Mucosa of descending colon (tissue), 3 donors: Measurements from ENCODE around the gene TMEM170B. TPM values are rescaled to one million over a fixed set of nuclear protein-coding genes. Genes with fewer than 3 reads are reported as not detected.

Experiments used
- ATAC-seq: fragments of 200-7000 bp; cut with Tn5 transposase; one replicate; pipeline ENCODE4 v1.9.1; 2020; ENCODE audit warnings: mild to moderate bottlenecking, moderate library complexity
- DNase-seq, 3 donors: peaks; one replicate each; pipeline ENCODE4 v3.0.0-alpha.2; 2020
- H3K36me3 ChIP-seq: fragments of 200-600 bp; one replicate; pipeline ENCODE4 v1.8.0; 2021; ENCODE audit warnings: low read depth, mild to moderate bottlenecking
- H3K4me1 ChIP-seq: fragments of 200-600 bp; one replicate; pipeline ENCODE4 v1.8.0; 2021; ENCODE audit warnings: low read depth, mild to moderate bottlenecking
- H3K4me3 ChIP-seq: fragments of 200-600 bp; one replicate; pipeline ENCODE4 v1.8.0; 2021; ENCODE audit warnings: mild to moderate bottlenecking
- H3K9me3 ChIP-seq: fragments of 200-600 bp; one replicate; pipeline ENCODE4 v1.8.0; 2021; ENCODE audit warnings: mild to moderate bottlenecking
- CTCF ChIP-seq: fragments of 200-600 bp; IDR thresholded peaks from one replicate; pipeline ENCODE4 v1.8.0; 2022; ENCODE audit warnings: antibody characterized with exemption, mild to moderate bottlenecking
- intact Hi-C, 2 donors: fragments of 100-400 bp; cut with DNase I in 1 of 2; cut with micrococcal nuclease in 1 of 2; formaldehyde crosslinking; loops; one replicate each; pipeline versions ENCODE4 v1.11.0 to v1.11.1; 2022; cut with DNase I, micrococcal nuclease
- total RNA-seq, 3 donors: library from RNA; stranded (reverse); fragmentation: NEBNext Ultra II Directional in 2 of 3; extraction: Animal tissue kit (Norgen Biotek cat#: 25700) in 2 of 3; gene quantifications; one replicate each; pipeline versions ENCODE4 v1.2.1 to v1.2.4, GENCODE V29; 2021 to 2023
- donor health status: DM: no; HTN: no; CAD: no; lungs with moderate emphysema.
- donor health status: DM: no; HTN: no; CAD: no.
- donor health status: DM: no; HTN: yes; CAD: no.

The TMEM170B gene
- total RNA-seq, 3 donors from 2014 or later, result 0.98 to 9.0 (median 2.0) TPM

DNA sequence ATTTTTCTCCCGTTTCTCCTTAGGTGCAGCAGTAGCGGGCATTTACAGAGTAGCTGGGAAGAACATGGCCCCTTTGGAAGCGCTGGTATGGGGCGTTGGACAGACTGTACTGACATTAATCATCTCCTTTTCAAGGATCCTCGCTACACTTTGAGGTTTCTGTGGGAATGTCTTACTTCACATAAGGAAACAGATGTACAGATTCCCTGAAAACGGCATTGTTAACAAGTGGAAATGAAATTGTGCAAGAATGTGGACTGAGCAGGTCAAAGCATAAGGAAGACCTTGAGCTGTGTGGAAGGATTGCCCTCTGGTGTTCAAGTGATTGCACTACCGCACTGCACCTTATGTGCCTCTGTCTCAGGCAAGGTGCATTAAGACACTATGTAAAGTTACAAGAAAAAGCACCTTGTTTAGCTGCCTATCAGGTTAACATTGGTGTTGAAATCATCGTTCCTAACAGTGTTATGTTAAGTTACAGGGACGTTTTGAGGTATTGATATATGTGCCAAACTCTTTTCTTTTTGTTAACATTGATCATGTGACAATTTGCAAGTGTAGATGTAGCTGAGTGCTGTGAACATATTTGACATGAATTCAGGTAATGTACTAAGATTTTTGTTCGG lies 38.0 kb downstream of the TMEM170B start:
- no peaks in the 10 kb centered on the region for H3K36me3 ChIP-seq
- no peaks in the 10 kb centered on the region for H3K9me3 ChIP-seq
- TF ChIP-seq CTCF, result peak; percentile 77
- H3K4me1 ChIP-seq, result no peaks in the 10 kb centered on the region
- peak; percentile 99 for ATAC-seq
- H3K4me3 ChIP-seq, result no peak overlapping the region
- intact Hi-C loops, result no loop called here
- DNase-seq, result peak in 2 of 3 donors; percentile 38 to 74

DNA sequence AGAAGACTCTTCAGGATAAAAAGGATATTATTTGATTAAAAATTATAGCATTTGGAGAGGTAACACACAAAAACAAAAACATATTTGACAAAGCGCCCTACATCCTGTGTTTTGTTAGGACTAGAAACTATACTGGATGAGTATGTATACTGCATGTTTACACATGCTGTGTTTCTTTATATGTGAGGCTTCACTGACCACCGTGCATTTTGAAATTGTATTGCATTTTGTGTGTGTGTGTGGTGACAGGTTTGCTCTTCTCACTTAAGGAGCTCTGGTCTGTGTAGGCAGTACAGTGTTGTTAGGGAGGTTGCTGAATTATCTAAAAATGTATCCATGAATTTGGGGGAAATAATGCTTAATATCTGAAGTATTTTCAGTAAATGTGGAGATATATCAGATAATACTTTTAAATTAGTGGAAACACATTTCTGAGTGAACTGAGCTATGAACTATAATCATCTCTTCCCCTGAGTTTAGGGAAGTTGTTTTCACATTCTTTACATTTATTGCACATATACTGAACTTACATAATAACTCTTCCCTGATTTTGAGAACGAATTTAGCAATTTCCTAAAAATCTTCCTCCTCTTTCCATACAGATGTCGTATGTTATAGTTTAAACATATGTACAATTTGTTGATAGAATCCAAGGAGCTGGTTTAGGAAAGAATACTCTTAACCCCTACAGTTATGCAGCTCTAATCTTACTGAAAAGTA lies 43.3 kb downstream of the TMEM170B start:
- no peaks in the 10 kb centered on the region for H3K36me3 ChIP-seq
- no peak for DNase-seq
- H3K9me3 ChIP-seq, result no peaks in the 10 kb centered on the region
- H3K4me1 ChIP-seq, result no peaks in the 10 kb centered on the region
- no peak overlapping the region for H3K4me3 ChIP-seq
- ATAC-seq, result no peak
- no peak for TF ChIP-seq CTCF
- intact Hi-C loops, result no loop called here

DNA sequence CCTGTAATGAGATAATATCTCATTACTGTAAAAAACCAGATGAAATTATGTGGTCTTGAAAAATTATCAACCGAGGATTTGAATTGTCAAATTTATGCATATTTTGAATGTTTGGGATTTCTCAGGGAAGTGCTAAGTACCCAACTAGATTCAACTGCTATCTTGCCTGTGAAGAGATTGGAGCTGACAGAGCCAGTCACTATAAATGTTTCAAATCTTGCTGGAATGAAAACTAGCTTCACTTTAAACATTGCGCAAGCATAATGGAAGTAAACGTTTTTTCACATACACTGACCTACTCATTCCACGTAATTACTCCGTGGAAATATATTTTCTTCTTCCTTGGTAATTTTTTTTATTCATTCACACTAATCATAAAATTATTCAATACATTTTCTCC lies 46.7 kb downstream of the TMEM170B start:
- Histone ChIP-seq H3K4me3 (no peak overlapping the region), H3K36me3 (no peaks in the 10 kb centered on the region), H3K9me3 (no peaks in the 10 kb centered on the region), H3K4me1 (no peaks in the 10 kb centered on the region)
- DNase-seq (no peak), ATAC-seq (no peak)
- intact Hi-C loops, result no loop called here
- no peak for TF ChIP-seq CTCF

GRCh38 chr6:11585426-11586016 lies 48.0 kb downstream of the TMEM170B start:
- peak; percentile 9 for TF ChIP-seq CTCF
- Histone ChIP-seq H3K36me3 (no peaks in the 10 kb centered on the region), H3K4me1 (no peaks in the 10 kb centered on the region), H3K4me3 (no peak overlapping the region), H3K9me3 (no peaks in the 10 kb centered on the region)
- ATAC-seq (no peak), DNase-seq (peak in 1 of 3 donors; percentile 42)
- intact Hi-C loops, result no loop called here

- no peak for DNase-seq
- H3K9me3 ChIP-seq, result no peaks in the 10 kb centered on the region
- H3K4me1 ChIP-seq, result no peaks in the 10 kb centered on the region
- no peak overlapping the region for H3K4me3 ChIP-seq
- intact Hi-C loops, result no loop called here
- no peak for ATAC-seq
- TF ChIP-seq CTCF, result no peak
- no peaks in the 10 kb centered on the region for H3K36me3 ChIP-seq
Measured at GRCh38 chr6:11586117-11586516, 48.6 kb downstream of the TMEM170B start.
